EL (cell line): ENCODE results near the gene ARHGAP15.
A peak's percentile ranks its signal among the peaks of the same experiment; 100 is the strongest.

ENCODE experiments used
- DNase-seq: peaks from one replicate; pipeline ENCODE4 v3.0.0-alpha.2; 2016

ARHGAP15 gene

DNA sequence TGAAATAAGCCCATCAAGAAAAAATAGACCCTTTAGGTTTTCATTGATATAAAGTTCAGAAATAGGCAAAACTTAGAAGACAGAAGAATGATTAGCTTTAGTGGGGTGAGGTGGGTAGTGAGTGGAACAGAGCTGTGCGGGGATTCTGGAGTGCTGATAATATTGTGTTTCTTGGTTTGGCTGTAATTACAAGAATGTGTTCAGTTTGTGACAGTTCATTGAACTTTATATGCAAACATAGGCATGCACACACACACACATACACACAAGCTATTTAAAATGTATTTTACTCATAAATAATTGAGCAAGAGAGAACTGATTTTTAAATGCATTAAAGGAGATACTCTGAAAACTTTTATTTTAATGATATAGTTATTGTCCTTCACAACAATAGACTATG lies 17.1 kb downstream of the ARHGAP15 start:
- DNase-seq, result no peak

DNA sequence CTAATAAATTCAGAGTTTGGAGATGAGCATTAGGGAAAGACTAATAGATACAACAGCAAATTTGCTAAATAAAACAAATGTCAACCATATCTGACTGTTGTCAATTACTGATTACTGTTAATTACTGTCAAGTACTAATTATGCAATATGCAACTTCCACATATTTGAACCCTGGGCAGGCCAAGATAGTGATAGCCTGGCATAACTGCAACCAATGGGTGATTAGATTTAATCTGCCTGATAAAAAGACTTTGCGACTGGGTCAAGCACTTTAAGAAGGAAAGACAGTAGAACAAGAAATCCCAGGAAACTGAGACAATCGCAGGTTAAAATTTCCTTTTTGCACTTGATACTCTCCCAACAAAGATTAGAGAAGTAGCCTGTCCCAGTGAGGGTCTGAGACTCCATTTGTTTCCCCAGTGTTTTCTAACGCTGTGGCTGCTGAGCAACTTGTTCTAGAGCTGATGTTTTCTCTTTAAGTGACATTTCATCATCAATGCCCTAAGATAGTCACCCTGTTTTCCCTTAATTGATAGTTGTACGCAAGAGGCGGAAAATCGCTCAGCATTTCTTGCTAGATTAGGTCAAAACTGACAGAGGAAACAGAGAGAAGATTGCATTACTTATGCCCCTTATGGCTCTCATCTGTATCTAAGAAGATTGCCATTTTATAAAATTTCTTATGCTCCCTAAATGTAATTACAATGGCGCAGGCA lies 17.8 kb downstream of the ARHGAP15 start:
- DNase-seq, result no peak

DNA sequence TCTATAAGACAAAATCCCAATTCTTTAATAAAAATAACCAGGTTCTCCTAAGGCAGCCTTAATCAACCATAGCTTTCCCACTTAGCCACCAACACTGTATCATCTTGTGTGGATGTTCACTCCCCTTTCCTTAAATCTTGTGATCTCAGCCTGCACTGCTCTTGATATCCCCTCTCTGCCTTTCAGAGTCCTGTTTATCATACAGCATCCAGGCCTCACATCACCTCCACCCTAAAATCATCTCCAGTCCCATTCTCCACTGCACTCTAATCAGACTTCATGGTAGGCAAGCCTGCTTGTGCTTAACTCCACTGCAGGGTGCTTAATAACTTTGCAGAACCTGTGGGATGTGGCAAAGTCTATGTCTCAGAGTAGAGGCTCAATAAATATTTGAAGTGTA lies 18.8 kb downstream of the ARHGAP15 start:
- no peak for DNase-seq

DNA sequence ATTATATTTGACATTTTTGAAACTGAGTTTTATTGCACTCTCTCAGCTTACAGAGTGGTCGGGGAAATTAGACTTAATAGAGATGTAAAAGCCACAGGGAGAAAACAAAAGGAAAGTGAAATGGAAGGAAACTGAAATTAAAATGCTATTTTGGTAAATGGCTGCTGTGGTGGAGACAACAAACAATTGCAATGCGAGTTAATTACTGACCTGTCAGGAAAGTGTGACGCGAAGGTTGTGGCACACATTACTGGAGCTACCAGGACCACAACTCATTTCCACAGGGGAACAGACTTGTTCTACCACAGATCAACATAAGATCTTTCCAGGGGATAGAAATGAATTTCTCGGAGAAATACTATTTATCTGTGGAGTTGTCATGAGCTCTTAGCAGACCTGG lies 19.5 kb downstream of the ARHGAP15 start:
- no peak for DNase-seq

DNA sequence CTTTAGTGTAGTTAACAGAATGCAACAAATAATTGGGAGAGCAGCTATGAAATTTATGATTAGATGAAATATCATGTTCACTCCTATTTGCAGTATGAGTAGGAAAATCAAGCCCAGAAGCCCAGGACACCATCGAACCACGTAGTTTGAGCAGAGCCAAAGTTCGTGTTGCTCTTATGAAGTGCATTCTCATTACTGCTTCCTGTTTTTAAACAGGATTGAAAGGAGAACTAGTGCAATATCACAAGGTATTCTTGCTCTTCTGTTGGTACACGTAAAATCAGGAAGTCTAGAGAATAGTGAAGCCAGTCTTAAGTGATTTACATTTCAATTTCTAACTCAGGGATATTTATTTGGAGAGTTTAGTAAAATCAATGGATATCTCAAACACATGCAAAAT lies 21.1 kb downstream of the ARHGAP15 start:
- DNase-seq, result no peak

DNA sequence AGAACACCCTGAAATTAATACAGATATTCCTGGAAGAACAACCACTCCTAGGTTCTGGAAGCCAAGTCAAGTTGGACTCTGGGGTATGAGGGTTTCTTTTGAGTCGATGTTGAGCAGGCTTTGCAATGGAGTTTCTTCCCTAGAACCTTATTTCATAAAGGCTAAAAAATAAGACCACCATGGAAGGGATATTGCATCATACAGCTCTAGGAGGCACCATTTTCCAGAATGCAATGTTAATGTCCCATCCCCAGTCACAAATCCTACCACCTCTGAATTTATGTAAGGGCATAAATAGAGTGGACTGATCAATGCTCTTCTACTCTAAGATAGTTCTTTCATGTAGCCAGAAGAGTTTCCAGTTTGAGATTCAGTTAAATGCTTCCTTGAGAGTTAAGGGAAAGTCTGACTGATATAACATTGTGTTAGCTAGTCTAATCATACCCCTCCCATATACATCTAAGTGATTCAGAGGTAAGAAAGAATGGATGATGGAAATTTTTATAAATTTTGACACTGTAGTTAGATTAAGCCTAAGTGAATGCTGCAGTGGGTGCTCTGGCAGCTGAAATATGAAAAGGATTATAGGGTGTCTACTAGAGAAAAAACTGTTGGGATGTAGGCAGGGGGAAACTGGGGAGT lies 22.0 kb downstream of the ARHGAP15 start:
- no peak for DNase-seq

DNA sequence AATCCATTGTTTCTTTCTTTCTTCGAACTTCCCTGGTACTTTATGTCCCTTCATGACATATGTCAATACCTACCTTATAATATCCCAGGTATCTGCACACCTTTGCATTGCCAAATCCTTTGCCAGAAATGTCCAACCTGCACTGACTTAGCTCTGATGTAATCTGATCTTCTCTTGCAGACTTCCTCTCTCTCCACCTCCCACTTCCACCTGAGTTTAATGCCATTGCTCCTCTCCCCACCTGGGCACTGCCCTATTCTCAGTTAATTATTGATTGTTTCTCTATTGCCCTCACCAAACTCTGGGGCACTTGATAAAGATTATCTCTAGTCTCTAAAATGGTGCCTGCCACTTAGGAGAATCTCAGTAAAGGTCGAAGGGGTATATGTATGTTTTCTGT lies 23.0 kb downstream of the ARHGAP15 start:
- no peak for DNase-seq

DNA sequence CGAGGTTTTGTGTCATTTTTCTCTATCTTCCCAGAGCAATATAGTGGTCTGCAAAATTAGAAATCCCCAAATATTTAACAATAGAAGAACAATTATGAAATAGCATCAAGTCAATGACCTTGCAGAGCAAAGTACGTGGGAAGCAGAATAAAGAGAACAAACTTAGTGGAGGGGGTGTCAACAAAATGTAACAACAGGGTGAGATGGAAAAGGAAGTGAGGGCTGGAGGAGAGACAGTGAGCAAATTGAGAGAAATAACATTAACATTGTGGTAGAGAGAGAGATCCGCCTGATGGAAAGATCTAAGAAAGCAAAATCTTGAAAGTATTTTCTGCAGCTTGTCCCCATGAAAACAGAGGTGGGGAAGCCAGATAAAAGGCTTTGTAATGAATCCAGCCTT lies 23.4 kb downstream of the ARHGAP15 start:
- DNase-seq, result no peak

DNA sequence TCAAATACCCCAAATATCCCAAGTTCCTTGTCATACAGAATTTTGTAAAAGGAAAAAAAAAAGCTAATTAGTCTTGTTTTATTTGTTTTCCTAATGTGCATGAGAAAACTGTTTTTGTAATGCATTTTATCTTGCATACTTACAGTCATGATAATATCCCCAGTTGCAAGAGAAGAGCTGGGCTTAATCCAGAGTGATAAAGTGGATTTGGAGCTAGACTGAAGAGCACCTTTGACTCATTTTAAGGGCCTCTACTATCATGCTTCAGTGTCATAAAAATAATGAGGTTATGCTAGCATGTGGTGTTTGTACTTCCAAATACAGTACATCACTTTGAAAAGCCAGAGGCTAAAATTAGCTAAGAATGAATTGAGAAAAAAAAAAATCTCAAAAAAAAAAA lies 26.4 kb downstream of the ARHGAP15 start:
- no peak for DNase-seq

DNA sequence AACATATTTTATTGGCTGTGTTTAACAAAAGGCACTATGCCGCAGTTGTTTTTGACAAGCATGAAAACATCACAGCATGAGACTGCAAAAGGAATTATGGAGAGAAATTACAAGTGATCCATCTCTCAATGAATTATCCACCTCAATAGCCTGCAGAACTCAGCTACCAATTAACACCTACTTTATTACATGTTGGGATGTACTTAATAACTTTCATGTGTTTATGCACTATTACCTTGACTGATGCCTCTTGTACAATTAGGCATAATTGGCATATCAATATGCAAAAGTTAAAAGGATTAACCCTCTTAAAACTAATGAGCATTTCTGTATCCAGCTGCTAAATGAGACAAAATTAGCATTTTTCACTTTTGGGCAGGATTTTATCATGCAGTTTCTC lies 27.8 kb downstream of the ARHGAP15 start:
- no peak for DNase-seq

DNA sequence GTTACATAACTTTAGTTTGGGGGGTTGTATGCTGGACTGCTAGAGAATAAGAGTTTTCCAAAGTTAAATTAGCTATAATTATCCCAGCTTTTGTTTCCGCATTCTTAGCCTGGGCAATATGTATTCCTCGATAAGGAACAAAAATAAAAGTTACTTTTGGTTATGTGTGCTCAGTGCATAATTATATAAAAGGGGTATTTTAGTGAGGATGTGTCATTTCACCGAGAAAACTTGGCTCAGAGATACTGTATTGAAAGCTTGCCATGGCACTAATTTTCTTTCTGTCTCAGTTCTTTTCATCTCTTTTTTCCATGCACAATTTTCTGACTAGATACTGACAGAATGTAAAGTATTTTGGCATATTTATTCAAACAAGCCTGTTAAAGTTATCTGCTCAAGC lies 28.2 kb downstream of the ARHGAP15 start:
- no peak for DNase-seq

DNA sequence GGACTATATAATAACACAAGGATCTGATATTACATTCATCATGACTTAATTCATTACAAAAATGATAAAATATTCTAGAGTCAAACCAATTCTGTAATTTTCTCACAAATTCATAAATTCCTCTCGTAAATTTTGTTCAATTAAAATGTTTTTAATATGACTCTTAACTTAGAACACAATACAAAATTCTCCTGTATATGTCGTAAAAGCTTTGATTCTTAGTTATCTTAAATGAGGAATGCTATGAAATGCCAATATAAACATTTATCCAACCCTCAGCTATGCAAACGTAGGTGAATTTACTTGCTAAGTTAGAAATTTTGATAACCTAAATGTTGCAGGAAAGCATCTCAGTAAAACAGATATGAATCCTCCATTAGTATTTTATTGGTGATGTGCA lies 28.9 kb downstream of the ARHGAP15 start:
- DNase-seq, result no peak

DNA sequence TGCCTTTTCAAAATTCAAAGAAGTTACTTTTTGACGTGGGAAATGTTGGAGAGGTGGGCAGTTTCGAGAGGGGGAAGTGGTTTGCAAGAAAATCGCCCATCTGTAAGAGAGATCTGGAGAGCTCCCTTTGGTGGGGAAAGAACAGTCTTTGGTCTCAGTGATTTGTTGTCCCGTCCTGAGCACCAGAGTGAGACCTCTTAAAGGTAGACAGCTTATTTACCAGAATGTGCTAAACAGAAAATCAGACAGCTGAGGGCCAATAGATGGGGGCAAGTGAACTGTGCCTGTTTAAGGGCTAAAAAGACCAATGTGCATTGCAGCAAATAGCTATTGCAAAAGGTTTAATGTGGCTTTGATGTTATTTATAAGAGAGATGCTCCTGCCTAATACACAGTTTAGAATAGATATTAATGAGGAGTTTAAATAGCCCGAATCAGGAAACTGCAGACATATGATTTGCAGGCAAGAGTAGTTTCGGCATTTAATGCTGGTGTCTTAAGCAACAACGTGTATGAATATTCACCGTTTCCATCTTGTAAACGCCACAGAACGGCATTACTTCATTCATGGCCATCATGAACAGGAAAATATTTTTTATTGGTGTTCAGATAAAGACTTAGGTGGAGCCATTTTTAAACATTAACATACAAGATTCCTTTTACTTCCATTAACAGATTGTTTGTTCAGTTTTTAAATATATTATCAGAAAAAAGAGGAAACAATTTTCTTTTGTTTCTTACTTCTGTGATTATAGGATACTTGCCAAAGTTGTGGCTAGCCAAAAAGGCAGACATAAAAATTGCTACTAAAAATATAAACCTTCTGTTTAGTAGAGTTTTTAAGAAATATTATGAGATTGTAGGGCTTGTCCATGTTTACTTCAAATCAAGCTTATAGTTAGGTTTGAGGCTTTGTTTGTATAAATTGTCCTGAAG lies 29.6 kb downstream of the ARHGAP15 start:
- DNase-seq, result no peak

DNA sequence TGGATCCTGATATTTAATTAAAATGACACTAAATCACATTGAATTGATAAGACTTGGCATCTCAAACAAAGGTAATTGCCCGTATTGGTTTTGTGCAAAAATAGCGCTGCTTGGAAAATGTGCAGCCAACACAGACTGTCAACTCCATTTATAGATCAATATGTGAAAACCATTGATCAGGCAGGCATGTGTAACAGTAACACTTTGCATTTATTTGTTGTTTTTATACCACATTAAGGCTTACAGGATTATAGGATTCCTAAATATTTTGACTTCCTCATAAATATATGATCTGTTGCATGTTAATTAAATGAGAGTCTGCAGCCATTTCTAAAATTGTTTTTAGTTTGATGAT lies 30.2 kb downstream of the ARHGAP15 start:
- no peak for DNase-seq

DNA sequence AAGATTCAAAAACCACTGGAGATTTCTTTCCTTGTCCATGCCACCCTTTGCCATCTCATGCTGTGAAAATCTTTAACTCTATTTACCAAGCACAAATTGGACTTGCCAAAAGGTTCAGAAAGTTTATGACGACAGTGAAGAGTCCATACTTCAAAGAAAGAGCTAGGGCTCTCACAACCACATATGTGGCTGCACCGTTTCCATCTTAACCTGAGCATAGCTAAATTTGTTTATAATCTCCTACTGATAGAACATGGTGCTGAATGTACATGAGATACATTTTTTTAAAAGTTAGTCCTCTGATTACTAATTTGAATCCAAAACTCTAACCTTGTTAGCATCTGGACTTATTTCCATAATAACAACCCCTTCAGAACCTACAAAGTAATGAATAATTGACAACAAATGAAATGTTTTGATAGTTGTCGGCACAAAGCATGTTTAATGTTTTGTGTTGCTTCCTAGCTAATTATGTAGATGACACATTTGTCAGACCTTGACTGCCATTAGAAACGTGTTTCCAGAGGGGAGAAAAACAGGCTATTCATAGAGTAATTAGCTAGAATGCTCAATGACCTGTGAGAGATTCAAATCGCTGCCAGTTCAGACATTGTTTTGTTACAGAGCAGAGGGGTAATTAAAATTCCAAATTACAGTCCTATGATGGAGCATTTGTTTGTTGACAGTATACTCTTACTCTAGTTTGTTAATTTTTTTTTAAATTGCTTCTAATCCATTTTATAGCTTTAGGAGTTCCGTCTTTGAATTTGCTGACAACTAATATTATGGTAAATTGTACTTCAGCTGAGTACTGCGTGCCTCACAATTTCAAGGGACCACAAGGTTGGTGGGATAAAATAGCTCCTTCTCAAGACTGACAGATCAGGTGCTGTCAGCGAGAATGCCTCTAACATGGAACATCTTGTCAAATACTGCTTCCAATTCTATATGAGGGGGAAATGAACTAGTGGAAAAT lies 31.8 kb downstream of the ARHGAP15 start:
- no peak for DNase-seq

DNA sequence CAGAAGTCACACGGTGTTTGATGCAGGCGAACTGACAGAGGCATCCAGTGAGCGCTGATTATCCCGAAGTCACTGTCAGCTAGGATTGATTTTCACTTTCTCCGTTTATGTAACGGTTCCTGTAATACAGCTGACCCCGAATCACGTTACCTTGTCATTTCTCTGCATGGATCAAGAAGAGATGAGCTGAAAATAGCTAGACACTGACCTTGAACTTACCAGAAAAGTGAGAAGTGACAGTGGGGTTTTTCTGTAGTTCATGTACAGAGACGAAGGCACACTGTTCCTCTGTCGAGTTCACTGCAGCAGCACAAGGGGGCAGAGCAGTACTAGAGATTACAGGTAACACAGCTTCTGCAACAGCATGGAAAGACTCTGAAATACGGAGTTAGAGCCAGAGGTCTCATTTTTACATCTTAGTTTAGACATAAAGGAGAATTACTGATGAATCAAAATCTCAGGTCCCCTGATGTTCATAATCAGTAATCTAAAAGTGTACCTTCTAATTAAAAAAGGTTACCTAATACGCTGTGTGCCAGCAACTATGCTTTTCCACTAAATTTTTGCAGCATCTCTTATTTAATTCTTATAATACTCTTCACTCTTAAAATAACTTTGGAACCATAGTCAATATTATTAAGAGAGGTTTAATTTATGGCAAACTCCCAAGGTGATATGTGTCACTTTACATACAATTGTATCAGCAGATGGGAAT lies 33.1 kb downstream of the ARHGAP15 start:
- DNase-seq, result peak; percentile 31

DNA sequence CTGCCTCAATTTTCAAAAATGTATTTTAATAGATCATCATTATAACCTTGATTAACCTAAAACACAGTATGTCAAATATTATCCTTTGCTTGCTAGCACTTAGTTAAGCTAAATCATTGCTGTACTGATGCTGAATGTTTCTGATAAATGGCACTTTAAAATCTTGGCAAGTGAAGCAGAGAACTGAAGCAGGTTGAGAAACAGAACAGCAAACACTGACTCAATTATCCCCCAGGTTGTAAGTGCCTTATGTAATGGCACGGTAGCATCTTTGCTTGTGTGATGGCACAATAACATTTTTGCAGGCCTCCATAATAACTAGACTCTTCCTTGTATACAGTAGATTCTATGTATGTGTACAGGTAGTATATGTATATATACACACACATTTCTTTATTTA lies 33.8 kb downstream of the ARHGAP15 start:
- DNase-seq, result no peak

DNA sequence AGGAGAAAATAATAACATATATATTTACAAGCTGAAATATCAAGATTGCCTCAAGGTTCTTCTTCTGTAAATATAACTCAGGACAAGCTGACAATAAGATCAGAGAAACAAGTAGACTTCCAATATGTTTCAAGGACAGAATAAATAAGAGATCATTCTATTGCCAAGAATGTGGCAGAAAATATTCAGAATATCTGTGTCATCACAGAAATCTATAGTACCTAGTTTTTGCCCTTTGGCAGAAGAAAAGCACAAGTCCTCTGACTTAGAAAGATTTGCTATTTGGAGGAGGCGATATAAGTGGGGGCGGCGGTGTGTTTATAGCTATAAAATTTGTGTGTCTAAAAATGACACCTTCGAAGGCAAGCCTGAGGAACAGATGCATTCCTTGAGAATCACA lies 34.3 kb downstream of the ARHGAP15 start:
- no peak for DNase-seq

DNA sequence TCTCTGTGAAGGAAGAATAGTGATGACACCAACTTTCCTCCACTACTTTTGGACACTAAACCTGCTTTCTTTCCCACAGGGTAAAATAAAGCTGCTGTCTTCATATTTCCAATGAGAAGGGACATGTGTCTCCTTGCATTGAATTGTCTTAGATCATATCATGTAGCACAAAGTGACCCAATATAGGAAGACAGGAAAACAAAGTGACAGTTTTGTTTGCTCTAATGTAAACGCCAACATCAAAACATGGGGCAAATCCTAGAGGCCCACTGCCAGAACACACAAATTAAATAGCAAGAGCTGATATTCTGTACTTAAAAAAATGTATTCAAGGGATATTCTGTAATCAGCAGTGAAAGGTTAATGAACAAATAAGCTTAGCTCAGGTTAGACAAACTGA lies 36.1 kb downstream of the ARHGAP15 start:
- DNase-seq, result no peak

DNA sequence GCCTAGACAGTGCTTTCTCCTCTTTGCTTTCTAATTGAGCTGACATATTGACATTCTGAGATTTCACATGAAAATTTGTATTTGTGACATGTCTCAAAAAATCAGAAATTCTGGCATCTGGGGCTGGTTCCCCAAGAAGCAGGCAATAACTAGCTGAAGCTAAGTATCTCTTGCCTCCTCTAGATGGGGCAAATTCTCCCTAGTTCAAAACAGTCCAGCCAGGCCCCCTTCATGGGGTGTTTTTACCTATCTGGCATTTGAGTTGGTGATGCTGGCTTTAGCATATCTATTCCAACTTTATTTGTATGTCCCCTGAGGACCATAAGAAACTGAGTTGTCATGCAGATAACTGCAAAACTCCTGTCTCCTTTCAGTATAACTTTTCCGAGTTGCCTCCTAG lies 39.9 kb downstream of the ARHGAP15 start:
- DNase-seq, result no peak

DNA sequence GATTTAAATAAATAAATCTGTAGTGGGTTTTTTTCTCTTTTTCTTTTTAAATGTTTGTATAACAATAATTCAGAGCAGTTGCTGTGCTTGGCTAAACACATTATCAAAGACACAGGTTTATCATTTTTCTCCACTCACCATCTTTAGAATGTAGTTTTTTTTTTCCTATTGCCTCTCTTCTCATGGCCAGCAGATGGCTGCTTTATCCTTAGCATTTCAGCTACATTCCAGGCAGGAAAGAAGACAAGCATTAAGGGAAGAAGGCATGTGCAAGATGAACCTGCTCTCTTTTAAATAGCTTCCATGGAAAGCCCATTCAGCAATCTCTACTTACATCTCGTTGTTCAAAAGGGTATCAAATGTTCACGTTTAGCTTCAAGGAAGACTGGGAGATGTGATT lies 42.6 kb downstream of the ARHGAP15 start:
- peak; percentile 6 for DNase-seq

DNA sequence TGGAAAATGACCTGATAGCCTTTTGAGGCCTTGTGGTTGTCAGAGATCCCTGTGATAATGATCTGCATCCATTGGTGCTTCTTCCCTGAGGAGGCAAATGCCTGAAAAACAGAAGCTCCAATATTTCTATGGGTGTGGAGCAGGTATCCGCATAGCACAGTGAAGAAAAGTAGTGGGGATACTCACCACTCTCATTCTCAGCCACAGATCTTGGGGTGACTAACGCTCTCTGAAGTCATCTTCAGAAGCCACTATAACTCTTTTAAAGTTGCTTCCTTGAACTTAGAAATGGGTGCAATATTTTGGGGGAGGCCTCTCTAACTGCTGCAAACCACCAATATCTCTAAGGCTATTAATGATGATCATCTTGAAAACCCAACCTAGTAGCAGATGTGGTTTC lies 46.2 kb downstream of the ARHGAP15 start:
- DNase-seq, result no peak
